ENCODE measurements around the gene MCF2L.

Gene MCF2L

DNA sequence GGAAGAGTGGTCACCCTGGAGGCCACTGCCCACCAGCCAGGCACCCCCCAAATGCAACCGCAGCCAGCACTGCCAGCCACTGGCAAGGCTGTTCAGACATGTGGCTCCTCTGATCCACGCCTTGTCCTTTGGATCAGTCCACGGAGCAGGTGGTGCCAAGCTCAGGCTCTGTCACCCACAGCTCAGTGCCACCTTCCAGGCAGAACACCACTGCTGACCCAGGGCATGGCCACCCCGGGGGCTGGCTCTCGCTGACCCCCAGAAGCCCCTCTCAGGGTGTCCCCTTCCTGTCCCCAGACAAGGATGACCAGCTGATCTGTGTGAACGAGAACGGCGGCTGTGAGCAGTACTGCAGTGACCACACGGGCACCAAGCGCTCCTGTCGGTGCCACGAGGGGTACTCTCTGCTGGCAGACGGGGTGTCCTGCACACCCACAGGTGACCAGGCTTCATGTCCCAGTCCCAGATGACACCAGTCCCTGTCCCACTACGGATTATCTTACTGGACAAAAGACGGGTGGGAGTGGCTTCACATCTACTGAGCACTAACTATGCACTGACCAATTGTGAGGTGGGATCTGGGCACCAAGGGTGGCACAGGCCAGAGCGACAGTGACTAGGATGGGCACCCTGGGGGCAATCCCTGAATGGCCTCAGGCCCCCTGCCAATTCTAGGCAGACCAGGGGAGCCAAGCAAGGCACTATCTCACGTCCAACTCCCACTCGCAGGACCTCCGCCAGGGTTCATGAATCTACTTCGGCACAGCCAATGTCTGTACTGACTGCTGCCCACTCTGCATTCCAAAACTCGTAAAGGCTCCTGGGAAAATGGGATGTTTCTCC lies 146.6 kb downstream of the MCF2L start:
- H3K4me3 ChIP-seq (ENCODE audit: low read depth, low read length): no peak overlapping the region
- TF ChIP-seq, protein P1, sequence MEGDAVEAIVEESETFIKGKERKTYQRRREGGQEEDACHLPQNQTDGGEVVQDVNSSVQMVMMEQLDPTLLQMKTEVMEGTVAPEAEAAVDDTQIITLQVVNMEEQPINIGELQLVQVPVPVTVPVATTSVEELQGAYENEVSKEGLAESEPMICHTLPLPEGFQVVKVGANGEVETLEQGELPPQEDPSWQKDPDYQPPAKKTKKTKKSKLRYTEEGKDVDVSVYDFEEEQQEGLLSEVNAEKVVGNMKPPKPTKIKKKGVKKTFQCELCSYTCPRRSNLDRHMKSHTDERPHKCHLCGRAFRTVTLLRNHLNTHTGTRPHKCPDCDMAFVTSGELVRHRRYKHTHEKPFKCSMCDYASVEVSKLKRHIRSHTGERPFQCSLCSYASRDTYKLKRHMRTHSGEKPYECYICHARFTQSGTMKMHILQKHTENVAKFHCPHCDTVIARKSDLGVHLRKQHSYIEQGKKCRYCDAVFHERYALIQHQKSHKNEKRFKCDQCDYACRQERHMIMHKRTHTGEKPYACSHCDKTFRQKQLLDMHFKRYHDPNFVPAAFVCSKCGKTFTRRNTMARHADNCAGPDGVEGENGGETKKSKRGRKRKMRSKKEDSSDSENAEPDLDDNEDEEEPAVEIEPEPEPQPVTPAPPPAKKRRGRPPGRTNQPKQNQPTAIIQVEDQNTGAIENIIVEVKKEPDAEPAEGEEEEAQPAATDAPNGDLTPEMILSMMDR (IDR thresholded peaks at IDR 0.05; ENCODE audit: low read depth, low read length): no peak

DNA sequence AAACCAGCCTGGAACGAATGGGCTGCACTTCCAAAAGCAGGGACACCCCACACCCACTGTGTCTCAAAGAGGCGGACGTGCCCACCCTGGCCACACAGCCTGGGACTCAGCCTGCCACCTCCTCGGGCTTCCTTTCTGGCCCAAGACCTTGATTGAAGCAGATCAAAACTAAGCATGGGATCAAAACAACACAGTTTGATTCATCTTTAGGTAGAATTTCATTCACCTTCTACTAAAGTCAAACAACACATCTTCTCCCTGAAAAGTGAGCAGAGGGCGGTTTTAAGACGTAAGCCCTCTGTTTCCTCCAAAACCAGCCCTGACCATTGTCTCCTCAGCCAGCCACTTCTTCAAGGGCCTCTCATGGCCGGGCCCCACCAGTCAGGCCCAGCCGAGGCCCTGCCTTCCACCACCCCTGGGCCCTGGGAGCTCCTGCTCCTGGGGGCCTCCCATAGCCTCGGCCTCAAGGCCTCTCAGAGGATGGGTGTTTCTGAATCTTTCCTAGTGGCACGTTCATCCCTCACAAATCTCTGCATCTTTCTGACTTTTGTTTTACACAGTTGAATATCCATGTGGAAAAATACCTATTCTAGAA lies 147.3 kb downstream of the MCF2L start:
- no peak overlapping the region for H3K4me3 ChIP-seq (ENCODE audit: low read depth, low read length)
- TF ChIP-seq, protein P1 (IDR thresholded peaks at IDR 0.05; ENCODE audit: low read depth, low read length): no peak

DNA sequence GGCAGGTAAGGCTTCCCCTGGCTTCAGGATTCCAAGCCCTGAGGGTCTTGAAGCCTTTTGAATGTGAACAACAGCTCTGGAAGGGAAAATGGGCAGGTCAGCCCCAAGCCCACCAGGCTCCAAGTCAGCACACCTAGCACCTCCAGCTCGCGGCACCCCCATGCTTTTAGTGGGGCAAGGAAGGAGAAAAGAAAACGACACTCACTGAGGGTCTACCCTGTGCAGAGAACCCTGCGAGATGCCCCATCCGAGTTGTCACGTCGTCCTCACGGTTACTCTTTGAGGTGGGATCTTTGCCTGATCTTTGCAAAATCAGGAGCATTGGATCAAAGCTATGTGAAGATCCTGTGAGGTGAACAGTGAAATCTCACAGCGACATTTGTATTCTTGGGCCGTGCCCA lies 147.9 kb downstream of the MCF2L start:
- TF ChIP-seq, protein P1 (IDR thresholded peaks at IDR 0.05; ENCODE audit: low read depth, low read length): no peak
- no peak overlapping the region for H3K4me3 ChIP-seq (ENCODE audit: low read depth, low read length)

DNA sequence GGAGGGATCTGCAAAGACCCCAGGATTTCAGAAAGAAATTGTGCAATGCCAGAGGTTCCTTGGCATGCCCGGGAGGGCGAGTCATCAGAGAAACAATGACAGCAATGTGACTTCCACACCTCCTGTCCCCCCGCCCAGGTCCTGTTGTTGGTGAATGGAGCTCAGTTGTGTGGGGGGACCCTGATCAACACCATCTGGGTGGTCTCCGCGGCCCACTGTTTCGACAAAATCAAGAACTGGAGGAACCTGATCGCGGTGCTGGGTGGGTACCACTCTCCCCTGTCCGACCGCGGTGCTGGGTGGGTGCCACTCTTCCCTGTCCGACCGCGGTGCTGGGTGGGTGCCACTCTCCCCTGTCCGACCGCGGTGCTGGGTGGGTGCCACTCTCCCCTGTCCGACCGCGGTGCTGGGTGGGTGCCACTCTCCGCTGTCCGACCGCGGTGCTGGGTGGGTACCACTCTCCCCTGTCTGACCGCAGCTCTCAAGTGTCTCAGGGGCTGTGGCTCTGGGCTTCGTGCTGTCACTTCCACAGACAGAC lies 148.4 kb downstream of the MCF2L start:
- H3K4me3 ChIP-seq (ENCODE audit: low read depth, low read length): no peak overlapping the region
- TF ChIP-seq, protein P1 (IDR thresholded peaks at IDR 0.05; ENCODE audit: low read depth, low read length): no peak

DNA sequence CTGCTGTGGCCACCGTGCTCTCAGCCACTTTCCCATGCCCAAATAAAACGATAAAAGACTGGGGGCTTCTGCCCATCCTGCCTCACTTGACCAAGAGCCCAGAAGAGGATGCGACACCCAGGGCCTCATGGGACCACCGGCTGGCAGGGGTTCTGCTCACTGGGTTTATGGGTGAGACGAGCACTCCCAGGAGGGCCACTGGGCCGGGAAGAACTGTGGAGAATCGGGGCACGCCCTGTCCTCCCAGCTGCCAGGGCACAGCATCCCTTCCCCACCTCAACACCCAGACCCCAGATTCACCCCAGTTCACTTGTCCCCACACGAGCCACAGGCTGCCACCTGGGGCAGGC lies 148.9 kb downstream of the MCF2L start:
- no peak overlapping the region for H3K4me3 ChIP-seq (ENCODE audit: low read depth, low read length)
- TF ChIP-seq, protein P1 (IDR thresholded peaks at IDR 0.05; ENCODE audit: low read depth, low read length): no peak

DNA sequence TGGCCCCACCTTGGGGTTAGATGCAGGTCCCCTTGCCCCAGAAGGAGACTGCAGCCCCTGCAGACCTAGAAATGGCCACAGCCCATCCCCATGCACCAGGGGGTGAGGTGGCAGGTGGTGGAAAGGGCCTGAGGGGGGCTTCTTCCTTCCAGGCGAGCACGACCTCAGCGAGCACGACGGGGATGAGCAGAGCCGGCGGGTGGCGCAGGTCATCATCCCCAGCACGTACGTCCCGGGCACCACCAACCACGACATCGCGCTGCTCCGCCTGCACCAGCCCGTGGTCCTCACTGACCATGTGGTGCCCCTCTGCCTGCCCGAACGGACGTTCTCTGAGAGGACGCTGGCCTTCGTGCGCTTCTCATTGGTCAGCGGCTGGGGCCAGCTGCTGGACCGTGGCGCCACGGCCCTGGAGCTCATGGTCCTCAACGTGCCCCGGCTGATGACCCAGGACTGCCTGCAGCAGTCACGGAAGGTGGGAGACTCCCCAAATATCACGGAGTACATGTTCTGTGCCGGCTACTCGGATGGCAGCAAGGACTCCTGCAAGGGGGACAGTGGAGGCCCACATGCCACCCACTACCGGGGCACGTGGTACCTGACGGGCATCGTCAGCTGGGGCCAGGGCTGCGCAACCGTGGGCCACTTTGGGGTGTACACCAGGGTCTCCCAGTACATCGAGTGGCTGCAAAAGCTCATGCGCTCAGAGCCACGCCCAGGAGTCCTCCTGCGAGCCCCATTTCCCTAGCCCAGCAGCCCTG lies 149.4 kb downstream of the MCF2L start:
- no peak overlapping the region for H3K4me3 ChIP-seq (ENCODE audit: low read depth, low read length)
- TF ChIP-seq, protein P1 (IDR thresholded peaks at IDR 0.05; ENCODE audit: low read depth, low read length): no peak
